Activated CD8-positive, alpha-beta memory T cell treated with anti-CD3 and anti-CD28 coated beads for 4 hours (primary cell): Measurements from ENCODE around the gene PSMG4.

ENCODE experiments used
- DNase-seq, 2 donors: peaks; one replicate each; pipeline ENCODE4 v3.0.0-alpha.2; 2020; ENCODE audit warnings: low read depth in 2 of 2

The PSMG4 gene

DNA sequence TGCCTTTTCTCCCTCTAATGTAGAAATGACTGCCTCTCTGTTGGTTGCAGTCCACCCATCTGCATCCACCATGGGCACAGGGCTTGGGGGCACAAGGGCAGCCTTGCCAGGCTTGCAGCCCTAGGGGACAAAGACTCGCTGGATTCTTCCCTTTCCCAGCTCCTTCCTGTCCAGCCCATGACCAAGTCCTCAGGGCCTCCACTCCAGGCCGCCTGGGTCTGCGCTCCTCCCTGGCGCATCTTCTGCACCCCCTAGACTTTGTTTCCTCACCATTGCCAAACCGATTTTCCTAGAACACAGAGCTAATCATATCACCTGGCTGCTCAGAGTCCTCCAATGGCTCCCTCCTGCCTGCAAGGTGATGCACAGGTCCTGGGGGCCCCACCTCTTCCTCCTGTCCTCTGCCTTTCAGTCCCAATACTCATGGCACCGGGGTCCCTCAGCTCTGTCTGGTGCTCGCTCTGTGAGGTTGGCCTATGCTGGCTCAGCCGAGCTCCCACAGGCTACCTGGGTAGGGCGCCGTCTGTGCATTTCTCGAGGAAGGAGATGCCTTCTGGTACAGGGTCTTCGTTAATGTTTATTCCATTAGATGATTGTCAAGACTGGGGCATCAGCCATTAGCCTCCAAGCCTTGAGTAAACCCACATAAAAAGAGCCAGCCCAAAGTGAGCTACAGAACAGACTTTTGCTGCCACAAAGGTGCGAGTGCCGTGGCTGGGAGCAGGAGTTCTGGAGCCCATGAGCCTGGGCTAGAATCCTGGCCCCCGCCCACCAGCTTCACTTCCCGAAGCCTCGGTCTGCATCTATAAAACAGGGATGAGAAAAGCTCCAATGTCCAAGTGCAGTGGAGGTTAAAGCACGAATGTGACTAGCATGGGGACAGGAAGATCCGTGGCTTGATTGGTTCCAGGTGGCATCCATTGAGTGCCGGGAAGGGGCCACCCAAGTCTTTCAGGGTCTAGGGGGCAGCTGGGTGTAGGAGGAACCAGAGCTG lies 17.7 kb downstream of the PSMG4 start:
- DNase-seq = no peak

DNA sequence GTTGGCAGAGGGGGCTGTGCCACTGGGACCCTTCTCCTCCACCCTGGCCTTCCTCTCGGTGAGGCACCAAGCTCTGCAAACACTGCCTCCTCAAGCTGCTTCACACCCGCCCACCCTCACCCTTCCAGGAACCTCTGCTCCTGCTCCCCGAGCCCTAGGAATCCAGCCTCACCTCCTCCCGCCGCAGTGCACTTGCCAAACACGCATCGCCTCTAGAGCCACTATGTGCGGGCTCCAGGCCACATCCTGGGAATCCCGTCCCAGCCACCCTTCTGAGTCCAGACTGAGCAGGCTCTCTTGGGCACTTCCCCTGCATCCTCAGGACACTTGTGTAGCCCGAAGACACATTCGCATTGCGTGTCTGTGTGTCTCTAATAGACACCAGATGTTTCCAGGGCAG lies 18.5 kb downstream of the PSMG4 start:
- no peak for DNase-seq

DNA sequence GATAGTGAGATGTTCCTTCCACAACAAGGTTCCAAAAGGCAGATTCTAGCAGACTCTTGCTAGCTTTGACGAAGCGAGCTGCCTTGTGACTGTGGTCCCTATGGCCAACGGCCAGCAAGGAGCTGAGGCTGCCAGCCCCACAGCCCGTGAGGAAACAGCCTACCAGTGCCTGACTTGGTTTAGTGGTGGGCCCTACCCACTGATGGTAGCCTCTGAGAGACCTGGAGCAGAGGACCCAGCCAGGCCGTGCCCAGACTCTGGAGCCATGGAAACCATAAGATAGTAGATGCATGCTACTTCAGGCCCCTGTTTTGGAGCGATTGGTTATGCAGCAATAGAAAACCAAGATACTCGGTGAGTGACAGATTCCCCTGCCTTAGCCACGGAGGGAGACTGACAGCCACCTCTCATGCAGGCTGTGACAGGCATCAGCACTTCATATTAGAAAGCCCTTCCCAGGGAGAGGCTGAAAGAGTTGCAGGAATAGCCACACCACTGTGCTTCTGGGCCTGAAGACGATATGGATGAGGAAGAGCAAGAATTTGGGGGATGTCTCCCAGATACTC lies 19.2 kb downstream of the PSMG4 start:
- DNase-seq = no peak

DNA sequence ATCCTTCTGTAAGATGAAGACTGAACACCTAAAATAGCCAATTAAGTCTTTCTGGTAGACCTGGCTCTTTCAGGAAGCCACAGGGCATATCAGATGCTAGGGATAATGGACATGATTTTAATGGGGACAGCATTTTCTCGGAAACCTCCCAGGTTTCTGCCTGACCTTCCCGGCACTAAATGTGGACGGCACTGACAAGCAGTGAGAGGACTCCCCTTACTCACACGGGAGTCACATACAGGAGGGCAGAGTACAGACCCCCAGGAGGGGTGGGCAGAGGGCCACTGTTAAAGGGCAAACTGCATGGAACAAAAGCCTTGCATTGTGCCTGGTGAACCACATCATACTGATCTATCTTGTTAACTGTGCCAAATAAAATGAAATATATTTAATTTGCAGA lies 19.9 kb downstream of the PSMG4 start:
- no peak for DNase-seq

DNA sequence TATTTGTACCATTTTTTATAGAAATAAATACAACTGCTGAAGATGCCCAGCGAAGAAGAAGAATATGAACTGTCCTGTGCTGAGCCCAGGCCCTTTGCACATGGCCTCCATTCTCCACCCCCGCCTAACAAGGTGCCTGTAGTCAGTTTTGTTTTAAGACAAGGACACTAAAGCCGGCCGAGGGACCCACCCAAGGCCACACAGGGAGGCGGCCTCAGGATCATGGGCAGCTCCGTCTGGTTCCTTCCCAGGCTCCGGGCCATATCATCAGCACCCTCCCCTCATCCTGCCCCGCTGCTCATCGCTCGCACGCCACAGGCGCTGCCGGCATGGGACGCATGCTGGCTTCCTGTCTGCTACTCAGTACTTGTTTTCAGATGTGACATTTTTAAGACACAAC lies 21.3 kb downstream of the PSMG4 start:
- DNase-seq = no peak

DNA sequence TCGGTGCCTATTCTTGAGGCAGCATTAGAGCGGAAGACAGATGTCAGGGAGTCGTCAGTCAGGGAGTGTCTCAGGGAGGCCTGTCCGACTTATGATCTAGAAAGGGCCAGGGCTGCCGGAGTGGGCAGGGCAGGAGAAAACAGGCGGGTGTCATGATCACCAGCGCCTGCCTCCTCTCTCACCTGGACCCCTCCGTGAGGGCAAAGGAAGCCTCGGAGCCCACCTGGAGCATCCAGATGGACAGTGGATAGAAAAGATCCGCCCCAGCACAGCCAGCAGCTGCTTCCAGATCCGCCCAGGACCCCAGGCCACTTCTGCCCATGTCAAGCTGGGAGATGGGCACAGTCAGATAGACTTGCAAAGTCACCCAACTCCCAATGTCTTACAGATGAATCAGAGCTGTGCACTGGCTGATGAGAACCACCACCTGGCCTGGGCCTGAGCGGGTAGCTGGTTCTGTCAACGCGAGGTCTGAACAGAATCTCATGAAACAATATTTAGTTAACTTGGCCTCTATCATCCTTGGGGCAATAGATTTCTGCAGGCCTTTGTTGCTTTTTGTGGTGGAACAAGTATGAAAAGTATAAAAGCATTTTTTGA lies 22.2 kb downstream of the PSMG4 start:
- DNase-seq = no peak

DNA sequence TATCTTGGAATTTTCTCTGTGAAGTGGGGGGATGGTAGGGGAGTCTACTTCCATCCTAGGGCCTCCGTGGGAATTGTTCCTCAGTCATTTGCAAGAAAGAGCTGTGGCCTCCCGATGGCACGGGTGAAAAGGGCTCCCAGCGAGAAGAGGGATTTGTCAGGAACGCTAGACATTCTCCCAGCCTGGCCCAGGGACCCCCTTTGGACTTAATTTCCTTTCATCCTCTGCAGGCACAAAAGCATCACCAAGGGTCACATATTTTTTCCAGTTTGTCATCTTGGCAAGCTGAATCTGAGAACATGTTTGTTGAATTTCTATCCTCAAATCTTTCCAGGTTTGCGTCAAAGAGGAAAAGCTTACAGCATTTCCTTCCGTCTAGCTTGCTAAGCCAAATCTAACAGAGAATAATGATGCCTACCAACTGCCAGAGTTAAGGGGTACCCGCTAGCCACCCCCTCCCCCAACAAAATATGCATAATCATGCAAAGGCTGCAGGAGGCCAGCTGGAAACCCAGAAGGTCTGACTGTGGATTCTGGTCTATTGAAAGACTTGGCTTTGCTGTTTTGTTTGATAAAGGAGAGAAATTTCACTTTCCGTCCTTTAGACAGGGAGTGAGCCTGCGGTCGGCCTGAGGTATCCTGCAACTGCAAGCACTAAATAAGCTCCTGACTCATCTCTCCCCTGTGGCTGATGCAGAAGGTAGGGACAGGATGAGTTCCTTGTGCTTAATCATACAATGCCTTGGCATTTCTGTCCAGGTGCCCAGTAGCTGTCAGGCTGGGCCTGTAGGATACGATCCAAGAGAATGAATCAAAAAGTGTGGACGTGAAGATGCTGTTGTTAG lies 23.1 kb downstream of the PSMG4 start:
- no peak for DNase-seq

DNA sequence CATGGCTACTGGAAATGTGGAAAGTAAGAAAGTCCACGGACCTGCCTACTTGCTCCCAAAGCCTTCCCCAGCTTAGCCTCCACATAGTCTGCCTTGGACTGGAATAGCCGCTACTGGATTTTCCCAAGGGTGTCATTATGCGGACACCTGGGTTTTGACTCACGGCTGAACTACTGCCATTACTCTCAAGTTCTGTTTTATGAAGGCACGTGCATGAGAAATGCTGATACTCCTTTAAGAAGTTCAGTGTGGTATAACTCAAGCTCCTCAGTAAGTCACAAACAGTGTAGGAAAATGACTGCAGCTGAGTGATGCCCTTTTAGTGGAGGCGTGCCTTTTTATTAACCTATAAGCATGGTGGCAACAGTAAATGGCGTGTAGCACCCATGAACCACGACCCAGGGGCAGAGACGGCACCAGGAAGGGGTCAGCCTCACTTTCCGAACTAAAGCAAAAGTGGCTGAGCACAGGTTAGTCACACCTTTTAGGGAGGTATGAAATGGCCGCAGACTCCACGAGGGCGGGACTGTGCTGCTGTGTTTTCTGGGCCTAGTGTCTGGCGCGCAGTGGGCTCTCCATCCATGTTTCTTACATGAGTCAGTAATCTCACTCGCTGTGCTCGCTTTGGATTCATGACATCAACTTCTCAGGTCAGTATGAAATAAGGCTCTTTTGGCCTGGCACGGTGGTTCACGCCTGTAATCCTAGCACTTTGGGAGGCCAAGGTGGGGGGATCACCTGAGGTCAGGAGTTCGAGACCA lies 23.9 kb downstream of the PSMG4 start:
- no peak for DNase-seq

DNA sequence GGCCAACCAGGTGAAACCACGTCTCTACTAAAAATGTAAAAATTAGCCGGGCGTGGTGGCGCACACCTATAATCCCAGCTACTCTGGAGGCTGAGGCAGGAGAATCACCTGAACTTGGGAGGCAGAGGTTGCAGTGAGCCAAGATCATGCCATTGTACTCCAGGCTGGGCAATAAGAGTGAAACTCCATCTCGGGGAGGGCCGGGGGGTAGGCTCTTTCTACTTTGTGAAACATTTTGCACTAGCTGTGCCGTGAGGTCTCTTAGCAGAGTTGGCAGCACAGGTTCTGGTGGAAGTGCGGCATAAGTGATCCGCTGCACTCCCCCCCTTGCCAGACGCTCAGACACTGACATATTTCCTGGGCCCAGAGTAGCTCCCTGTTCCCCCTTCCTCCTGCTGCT lies 24.5 kb downstream of the PSMG4 start:
- DNase-seq = no peak

DNA sequence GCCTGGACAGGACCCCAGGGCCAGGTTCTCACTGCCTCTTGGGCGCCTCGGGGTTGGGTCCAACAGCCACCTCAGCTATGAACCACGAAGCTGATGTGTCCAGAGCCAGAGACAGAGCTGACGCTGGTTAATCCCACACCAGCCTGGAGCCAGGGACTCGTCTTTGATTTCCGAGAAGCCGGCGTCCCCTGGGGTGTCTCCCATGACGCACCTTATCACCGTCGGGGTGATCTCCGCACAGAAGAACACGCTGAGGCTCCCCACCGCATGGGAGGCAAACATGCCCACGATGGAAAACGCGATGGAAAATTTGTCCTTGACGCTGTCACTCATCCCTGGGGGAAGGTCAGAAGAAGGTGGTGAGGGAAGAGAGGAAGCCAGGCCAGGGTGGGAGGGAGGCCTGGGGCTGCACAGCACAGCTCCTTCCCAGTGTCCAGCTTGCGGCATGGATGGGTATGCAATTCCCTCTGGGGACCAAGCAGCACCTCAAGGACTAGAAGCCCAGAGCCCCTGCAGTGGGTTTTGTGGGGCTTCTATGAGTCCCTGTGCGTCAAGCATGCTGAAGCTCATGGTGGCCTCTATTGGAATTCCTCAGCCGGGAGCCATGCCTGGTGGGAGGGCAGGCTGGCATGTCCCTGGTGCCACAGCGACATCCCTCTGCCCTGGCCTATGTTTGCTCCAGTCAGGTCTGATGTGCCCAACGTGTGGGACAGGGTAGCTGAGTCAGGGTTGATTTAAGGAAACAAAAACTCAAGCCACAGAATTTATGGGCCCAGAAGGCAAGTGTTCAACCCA lies 25.1 kb downstream of the PSMG4 start:
- DNase-seq = no peak

DNA sequence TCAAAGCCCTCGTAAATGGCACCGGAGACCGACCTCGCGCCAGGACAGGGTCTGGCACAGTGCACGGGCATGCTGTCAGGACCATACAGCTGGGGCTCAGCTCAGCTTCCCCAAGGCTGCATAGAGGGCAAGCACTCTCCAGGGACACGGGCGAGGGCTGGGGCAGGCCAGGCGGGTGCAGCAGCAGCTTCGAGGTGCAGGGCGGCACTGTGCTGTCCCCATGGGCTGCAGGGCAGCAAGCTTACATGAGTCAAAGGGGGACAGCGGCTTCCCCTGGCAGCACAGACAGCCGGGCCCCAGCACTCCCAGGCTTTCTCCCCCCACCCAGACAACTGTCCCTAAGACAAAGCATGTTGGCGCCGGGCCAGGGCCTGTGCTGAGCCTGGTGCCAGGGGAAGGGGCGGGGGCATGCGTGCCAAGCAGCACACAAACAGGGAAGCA lies 25.7 kb downstream of the PSMG4 start:
- no peak for DNase-seq

DNA sequence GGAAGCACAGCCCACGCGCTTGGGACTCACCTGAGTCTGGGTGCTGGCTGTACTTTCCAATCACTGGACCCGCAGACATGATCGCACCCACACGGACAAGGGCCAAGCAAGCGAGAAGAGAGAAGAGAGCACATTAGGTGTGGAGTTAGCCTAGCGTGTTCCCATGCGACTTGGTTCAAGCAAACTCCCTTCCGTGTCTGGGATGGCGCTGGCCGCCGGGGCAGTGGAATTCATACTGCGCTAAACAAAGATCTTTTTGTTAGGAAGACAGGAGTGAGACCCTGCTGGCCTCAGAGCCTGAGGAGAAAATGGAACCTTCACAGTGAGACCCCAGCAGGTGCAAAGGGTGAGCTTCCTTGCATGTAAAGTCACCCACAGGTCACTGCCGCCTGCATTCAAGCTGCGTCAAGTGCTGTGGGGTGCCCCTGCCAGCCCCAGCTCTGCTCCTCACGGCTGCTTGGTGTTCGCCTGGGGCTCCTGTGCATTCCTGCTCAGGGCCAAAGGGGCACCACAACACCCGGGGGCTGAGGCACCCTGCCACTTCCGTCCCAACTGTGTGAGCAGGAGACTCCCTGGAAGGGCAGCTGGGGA lies 26.4 kb downstream of the PSMG4 start:
- DNase-seq = no peak

DNA sequence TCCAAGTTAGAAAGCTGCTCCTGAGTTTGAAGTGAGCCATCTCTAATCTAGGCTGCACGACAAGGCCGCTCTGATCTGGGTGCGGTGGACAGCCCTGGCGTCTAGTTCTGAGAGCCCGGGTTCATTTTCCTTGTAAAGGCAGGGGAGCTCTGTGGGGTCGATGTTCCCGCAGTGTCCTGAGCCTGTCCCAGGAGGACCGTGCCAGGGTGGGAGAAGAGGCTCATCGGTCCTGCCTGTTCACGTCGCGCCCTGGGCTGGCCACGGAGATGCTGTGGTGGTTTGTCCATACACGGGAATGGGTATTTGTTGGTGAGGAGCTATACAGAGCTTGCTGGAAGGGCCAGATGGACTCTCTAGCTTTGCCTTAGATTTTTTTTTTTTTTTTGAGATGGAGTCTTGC lies 27.0 kb downstream of the PSMG4 start:
- no peak for DNase-seq

DNA sequence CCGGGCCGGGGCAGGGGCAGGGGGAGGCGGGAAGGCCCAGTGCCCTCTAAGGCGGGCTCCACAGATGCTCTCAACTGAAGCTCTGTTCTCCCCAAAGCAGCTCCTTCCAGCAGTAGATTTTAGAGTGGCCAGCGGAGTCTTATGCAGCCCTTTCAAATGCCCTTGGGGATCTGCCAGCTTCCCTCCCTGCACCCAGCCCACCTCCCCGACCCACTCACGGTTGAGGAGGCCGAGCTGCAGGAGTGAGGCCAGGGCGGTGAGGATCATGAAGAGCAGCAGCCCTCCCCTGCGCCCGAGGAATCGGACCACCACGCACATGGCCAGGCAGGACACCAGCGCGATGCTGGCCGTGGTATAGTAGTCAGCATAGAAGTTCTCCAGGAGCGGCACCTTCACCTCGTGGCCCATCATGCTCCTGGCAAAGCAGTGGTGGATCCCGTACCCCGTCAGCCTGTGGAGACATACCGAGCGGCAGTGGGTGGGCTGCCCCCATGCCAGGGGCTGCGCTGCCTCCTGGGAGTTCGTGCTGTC lies 28.0 kb downstream of the PSMG4 start:
- no peak for DNase-seq

DNA sequence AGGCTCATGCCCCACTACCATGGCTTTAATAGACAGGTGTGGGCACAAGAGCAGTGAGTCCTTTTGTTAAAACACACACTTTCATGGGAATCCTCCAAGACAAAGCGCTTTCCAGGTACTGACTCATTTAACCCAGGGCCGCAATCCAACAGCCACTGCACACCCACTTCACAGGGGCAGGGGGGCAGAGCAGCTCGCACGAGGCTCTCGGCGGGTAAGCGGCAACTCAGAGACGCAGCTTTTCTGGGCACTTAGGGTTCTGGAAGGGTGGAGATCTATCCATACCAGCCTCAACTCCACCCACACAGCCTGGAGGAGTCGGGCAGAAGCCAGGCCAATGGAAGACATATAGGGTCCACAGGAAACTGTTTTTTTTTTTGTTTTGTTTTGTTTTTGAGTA lies 28.6 kb downstream of the PSMG4 start:
- DNase-seq = no peak

DNA sequence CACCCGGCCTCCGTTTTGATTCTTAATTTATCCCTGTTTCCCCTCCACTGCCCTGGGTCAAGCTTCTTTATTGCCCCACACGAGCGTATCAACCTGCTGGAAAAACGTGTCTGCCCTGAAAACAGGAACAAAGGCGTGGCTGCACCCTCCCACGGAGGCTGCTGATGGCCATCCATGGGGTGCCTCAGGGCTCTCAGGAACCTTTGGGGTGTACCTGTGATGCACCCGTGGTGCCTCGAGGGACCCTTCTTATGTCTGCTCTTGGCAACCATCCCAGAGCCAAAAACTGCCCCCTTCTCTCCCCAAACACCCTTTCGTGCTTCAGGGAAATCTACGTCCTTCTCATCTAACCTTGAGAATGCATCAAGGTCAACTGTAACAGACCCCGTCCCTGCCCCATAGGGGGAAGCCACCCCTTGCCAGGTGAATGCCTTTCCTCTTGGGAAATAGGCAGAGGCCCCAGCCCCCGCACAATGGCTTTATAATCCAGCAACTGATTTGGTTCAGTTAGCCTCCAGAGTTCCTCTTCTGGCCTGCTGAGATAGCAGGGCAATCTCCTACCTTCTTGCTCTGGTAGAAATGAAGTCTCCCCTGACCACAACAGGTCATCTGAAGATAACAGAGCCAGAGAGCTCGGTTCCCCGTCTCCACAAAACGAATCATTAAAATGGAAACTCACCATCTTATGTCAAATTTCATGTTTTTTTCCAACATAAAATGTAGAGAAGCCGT lies 29.4 kb downstream of the PSMG4 start:
- no peak for DNase-seq

DNA sequence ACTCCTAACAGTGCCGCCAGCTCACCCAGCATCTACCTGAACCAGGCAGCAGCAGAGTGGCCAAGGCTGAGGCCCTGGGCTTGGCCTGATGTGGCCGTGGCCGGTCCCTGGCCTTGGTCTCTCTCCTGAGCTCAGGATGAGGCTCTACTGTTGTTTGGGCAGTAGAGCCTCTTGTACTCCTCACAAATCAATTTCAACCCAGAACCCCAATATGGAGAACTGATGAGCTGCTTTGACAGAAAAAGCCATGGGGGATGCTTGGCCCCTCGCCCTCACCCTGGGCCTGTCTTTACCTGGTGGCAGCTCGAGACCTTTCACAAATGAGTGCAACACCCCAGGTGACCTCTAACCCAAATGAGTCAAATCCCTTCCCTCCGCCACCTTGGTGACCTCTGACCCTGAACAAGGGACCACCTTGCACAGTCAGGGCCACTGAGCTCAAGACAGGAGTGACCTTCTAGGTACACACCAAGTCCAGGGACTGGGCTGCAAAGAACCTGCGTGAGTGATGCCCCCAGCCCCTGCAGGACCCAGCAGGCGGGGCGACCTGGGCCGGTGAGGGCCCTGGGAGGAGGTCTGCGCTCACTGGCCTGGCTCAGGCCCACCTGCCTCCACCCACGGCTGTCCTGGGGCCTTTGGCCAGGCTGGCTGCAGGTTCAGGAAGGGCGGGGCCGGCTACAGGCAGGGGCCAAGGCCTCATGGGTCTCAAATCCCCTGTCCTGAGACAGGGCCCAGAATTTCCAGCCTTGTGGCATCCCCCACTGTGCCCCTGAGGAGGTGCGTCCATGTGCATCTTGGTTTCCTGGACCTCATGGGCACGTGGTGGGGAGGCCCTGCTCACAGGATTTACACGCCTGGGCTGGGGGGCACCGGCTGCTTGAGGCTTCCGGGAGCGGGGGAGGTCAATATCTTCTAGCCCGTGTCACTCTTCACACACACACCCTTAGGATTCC lies 30.2 kb downstream of the PSMG4 start:
- no peak for DNase-seq

DNA sequence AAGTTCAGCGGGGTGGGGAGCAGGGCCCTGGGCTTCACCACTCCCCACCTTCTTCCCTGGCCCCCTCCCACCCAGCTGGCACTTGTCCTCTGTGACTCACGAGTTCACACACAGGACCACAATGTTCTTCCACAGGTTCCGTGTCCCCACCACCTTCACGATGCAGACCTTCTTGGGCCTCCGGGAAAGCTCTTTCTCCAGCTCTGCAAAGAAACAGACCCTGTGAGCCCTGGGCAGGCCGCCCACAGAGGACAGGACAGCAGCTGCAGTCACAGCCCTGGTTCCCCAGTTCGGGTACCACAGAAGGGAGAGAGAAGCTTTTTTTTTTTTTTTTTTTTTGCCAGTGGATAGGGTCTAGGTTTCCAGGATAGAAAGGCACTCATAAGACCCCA lies 30.9 kb downstream of the PSMG4 start:
- no peak for DNase-seq
